OCI-LY3 (cell line): ENCODE measurements around the gene IMMP2L.

ENCODE experiments used
- CTCF ChIP-seq: fragments of 200-600, 300-600 bp; sonication (generic); IDR thresholded peaks from 2 replicates; pipeline ENCODE4 v1.5.1; 2014; ENCODE audit warnings: antibody characterized with exemption, low read length, low read depth
- EZH2phosphoT487 ChIP-seq: fragments of 200-600 bp; shearing (Covaris generic); IDR thresholded peaks from 2 replicates; pipeline ENCODE4 v1.6.1; 2018; ENCODE audit warnings: antibody characterized with exemption, mixed run types, low read depth

DNA sequence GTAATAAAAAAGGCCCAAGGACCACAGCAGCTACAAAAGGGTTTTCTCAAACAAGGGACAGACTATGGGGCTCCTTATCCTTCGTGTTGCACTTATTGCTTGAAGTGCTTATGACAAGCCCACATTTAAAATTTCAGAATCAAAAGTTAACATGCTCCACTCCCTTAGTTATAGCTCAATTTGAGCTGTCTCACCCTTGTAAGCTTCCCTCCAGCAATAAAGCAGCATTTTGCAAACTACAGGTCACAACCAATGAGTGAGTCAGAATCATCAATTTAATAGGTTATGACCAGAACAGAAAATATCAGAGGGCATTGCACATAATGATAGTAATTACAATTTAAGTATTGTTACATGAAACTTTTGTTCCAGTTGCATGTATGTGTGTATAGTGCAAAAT, 53.0 kb downstream of the IMMP2L start:
- TF ChIP-seq CTCF (no peak), EZH2phosphoT487 (no peak)
